H9 (cell line): ENCODE results near the gene CHD6. TPM values are rescaled to one million over a fixed set of nuclear protein-coding genes. Genes with fewer than 3 reads are reported as not detected.

ENCODE experiments used
- DNase-seq: peaks from one replicate; pipeline ENCODE4 v3.0.0-alpha.2; 2017
- H2AFZ ChIP-seq: one replicate; pipeline ENCODE4 v1.6.1; 2013; ENCODE audit warnings: mild to moderate bottlenecking, low read length, control low read depth, moderate library complexity
- H2AK5ac ChIP-seq: 2 replicates; pipeline ENCODE4 v1.6.1; 2013; ENCODE audit warnings: low read length, control low read depth, mixed read lengths; ENCODE audit not compliant: insufficient read length
- H2BK120ac ChIP-seq: one replicate; pipeline ENCODE4 v1.6.1; 2013; ENCODE audit warnings: low read depth, mild to moderate bottlenecking, low read length, control low read depth, inconsistent platforms; ENCODE audit not compliant: poor library complexity, severe bottlenecking
- H2BK12ac ChIP-seq: 2 replicates; pipeline ENCODE4 v1.6.1; 2013; ENCODE audit warnings: low read length, control low read depth, mixed read lengths, low read depth; ENCODE audit not compliant: insufficient read length
- H2BK15ac ChIP-seq: 2 replicates; pipeline ENCODE4 v1.6.1; 2013; ENCODE audit warnings: low read depth, low read length, control low read depth
- H2BK20ac ChIP-seq: one replicate; pipeline ENCODE4 v1.6.1; 2013; ENCODE audit warnings: low read depth, mild to moderate bottlenecking, low read length, control low read depth, inconsistent platforms; ENCODE audit not compliant: poor library complexity, severe bottlenecking
- H2BK5ac ChIP-seq: 2 replicates; pipeline ENCODE4 v1.6.1; 2013; ENCODE audit warnings: low read length, control low read depth, mixed read lengths; ENCODE audit not compliant: insufficient read length
- H3K14ac ChIP-seq: 2 replicates; pipeline ENCODE4 v1.6.1; 2013; ENCODE audit warnings: low read length, control low read depth; ENCODE audit not compliant: insufficient read depth
- H3K18ac ChIP-seq: 2 replicates; pipeline ENCODE4 v1.6.1; 2013; ENCODE audit warnings: low read depth, mild to moderate bottlenecking, mixed read lengths, low read length, control low read depth; ENCODE audit not compliant: insufficient read length
- H3K23ac ChIP-seq: 2 replicates; pipeline ENCODE4 v1.6.1; 2013; ENCODE audit warnings: low read length, control low read depth, mixed read lengths, low read depth; ENCODE audit not compliant: insufficient read length
- H3K23me2 ChIP-seq: 2 replicates; pipeline ENCODE4 v1.6.1; 2013; ENCODE audit warnings: low read depth, mild to moderate bottlenecking, mixed read lengths, low read length, control low read depth; ENCODE audit not compliant: insufficient read length, poor library complexity, severe bottlenecking
- H3K27ac ChIP-seq: 2 replicates; pipeline ENCODE4 v1.5.1; 2013; ENCODE audit warnings: low read length, control low read depth, mixed read lengths, low read depth; ENCODE audit not compliant: insufficient read length
- H3K27me3 ChIP-seq: 2 replicates; pipeline ENCODE4 v1.6.1; 2013; ENCODE audit warnings: low read length, control low read depth, inconsistent platforms; ENCODE audit not compliant: insufficient read depth
- H3K4ac ChIP-seq: 2 replicates; pipeline ENCODE4 v1.6.1; 2013; ENCODE audit warnings: low read depth, mild to moderate bottlenecking, control low read depth, inconsistent platforms, low read length, moderate library complexity
- H3K4me1 ChIP-seq: 2 replicates; pipeline ENCODE4 v1.6.1; 2013; ENCODE audit warnings: low read length, control low read depth, inconsistent platforms; ENCODE audit not compliant: insufficient read depth
- H3K4me2 ChIP-seq: 2 replicates; pipeline ENCODE4 v1.6.1; 2013; ENCODE audit warnings: low read length, control low read depth, mixed read lengths; ENCODE audit not compliant: insufficient read length, insufficient read depth
- H3K56ac ChIP-seq: 2 replicates; pipeline ENCODE4 v1.6.1; 2013; ENCODE audit warnings: low read depth, mild to moderate bottlenecking, mixed read lengths, low read length, control low read depth; ENCODE audit not compliant: insufficient read length
- H3K79me1 ChIP-seq: 2 replicates; pipeline ENCODE4 v1.6.1; 2013; ENCODE audit warnings: low read depth, mild to moderate bottlenecking, moderate library complexity, low read length, control low read depth, inconsistent platforms; ENCODE audit not compliant: insufficient read depth, poor library complexity, severe bottlenecking
- H3K79me2 ChIP-seq: 2 replicates; pipeline ENCODE4 v1.6.1; 2013; ENCODE audit warnings: low read length, control low read depth, inconsistent platforms; ENCODE audit not compliant: insufficient read depth
- H3K9ac ChIP-seq: 2 replicates; pipeline ENCODE4 v1.6.1; 2013; ENCODE audit warnings: low read length, control low read depth, mixed read lengths; ENCODE audit not compliant: insufficient read length; ENCODE audit errors: extremely low read depth
- H3K9me3 ChIP-seq: one replicate; pipeline ENCODE4 v1.6.1; 2013; ENCODE audit warnings: low read depth, low read length, inconsistent platforms; ENCODE audit not compliant: control insufficient read depth
- H3T11ph ChIP-seq: one replicate; pipeline ENCODE4 v1.6.1; 2013; ENCODE audit warnings: mild to moderate bottlenecking, low read length, control low read depth, inconsistent platforms
- H4K20me1 ChIP-seq: one replicate; pipeline ENCODE4 v1.6.1; 2013; ENCODE audit not compliant: control insufficient read depth, insufficient read length, insufficient read depth
- H4K5ac ChIP-seq: 2 replicates; pipeline ENCODE4 v1.6.1; 2013; ENCODE audit warnings: low read depth, mild to moderate bottlenecking, mixed read lengths, low read length, control low read depth; ENCODE audit not compliant: insufficient read length
- H4K8ac ChIP-seq: replicated peaks from 2 replicates; pipeline ENCODE4 v1.6.1; 2013; ENCODE audit warnings: low read length, control low read depth, mixed read lengths, low read depth; ENCODE audit not compliant: insufficient read length
- H4K91ac ChIP-seq: 2 replicates; pipeline ENCODE4 v1.6.1; 2013; ENCODE audit warnings: low read depth, mild to moderate bottlenecking, moderate library complexity, mixed read lengths, low read length, control low read depth; ENCODE audit not compliant: insufficient read length
- H3K27ac Mint-ChIP-seq, 3 experiments: 2 replicates in 2 of 3; 3 replicates in 1 of 3; pipeline ENCODE4 v1.8.0; 2020 to 2021; ENCODE audit warnings: mixed read lengths in 3 of 3, mild to moderate bottlenecking in 1 of 3, moderate library complexity in 1 of 3
- H3K27me3 Mint-ChIP-seq: 2 replicates; pipeline ENCODE4 v1.8.0; 2021; ENCODE audit warnings: low read depth, mild to moderate bottlenecking, moderate library complexity, mixed read lengths
- H3K36me3 Mint-ChIP-seq, 3 experiments: 2 replicates in 2 of 3; 3 replicates in 1 of 3; pipeline ENCODE4 v1.8.0; 2020 to 2021; ENCODE audit warnings: low read depth in 3 of 3, mixed read lengths in 3 of 3; ENCODE audit not compliant: insufficient read depth in 1 of 3
- H3K4me1 Mint-ChIP-seq, 2 experiments: 2 replicates each; pipeline ENCODE4 v1.8.0; 2020; ENCODE audit warnings: mixed read lengths in 2 of 2
- H3K4me3 Mint-ChIP-seq, 2 experiments: 2 replicates in 1 of 2; 3 replicates in 1 of 2; pipeline ENCODE4 v1.8.0; 2020 to 2021; ENCODE audit warnings: mild to moderate bottlenecking in 2 of 2, mixed read lengths in 2 of 2, moderate library complexity in 1 of 2
- H3K9me3 Mint-ChIP-seq, 2 experiments: 2 replicates in 1 of 2; 3 replicates in 1 of 2; pipeline ENCODE4 v1.8.0; 2020; ENCODE audit warnings: mild to moderate bottlenecking in 2 of 2, mixed read lengths in 2 of 2, moderate library complexity in 1 of 2
- WGBS: extraction: QIAGEN DNeasy Blood & Tissue Kit; methylation state at CpG from one replicate; pipeline ENCODE4 v1.1.7; 2013; ENCODE audit warnings: missing lambda C conversion rate, low lambda C conversion rate, mixed read lengths; ENCODE audit not compliant: insufficient read length; ENCODE audit errors: extremely low coverage; 5-methylcytosine and 5-hydroxymethylcytosine counted together
- total RNA-seq: library from RNA; stranded (reverse); gene quantifications from 2 replicates; pipeline ENCODE4 v1.2.1, GENCODE V29; 2021
- TF ChIP-seq, protein P1 (sequence below): fragments of 200-600 bp; sonication (generic); conservative IDR thresholded peaks from 3 replicates; pipeline ENCODE4 v1.8.0; 2021; ENCODE audit warnings: antibody characterized with exemption, mild to moderate bottlenecking

CHD6 gene
- total RNA-seq, 1 experiment from 2014 or later: 51.5 TPM

DNA sequence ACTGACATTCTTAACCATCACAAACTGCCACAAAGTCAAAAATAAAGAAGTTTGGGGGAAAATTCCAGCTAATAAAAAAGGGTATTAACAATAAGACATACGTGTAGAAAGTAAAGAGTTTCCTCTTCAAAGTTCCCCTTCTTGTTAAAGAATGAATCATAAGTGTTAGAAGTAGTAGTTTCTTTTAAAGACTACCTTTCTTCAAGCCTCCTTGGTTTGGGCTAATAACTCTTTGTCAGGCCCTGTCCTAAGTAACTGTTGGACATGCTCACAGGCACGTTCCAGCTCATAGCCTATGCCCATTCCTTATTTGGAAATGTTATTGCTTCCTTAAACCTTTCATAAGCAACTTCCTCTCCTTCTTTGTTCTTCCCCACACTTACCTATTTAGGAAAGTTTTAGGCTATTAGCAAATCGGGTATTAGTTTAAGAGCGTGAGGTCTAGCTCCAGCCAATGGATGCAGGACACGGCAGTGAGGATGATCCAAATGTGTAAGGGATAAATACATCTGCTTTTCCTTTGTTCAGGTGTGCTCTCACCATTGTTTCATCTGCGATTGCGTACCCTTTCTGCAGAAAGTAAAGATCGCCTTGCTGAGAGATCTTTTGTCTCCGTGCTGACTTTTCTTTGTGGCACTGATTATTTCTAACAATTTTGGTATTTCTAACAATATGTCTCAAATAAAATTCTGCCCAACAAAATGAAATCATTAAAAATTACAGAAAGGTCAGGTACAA lies 64.9 kb downstream of the CHD6 start:
- no peak overlapping the region for H3K27ac ChIP-seq

More for the DNA sequence above, 64.9 kb downstream of the CHD6 start:
- Histone ChIP-seq H3K23ac (no peak overlapping the region), H3K9me3 (peaks cover 7% of the 10 kb centered on the region), H2AK5ac (no peak overlapping the region), H3K79me1 (peaks cover 9% of the 10 kb centered on the region), H4K5ac (no peak overlapping the region), H3K4ac (no peak overlapping the region), H2AFZ (no peak overlapping the region), H3K4me2 (no peak overlapping the region), H2BK5ac (no peak overlapping the region), H3K27me3 (no peaks in the 10 kb centered on the region), H3K18ac (no peak overlapping the region), H3K56ac (no peak overlapping the region), H3K23me2 (no peaks in the 10 kb centered on the region), H3K9ac (no peak overlapping the region), H2BK20ac (no peak overlapping the region), H4K91ac (no peak overlapping the region), H3K4me1 (no peaks in the 10 kb centered on the region), H2BK15ac (no peak overlapping the region), H2BK120ac (no peak overlapping the region), H3T11ph (no peak overlapping the region), H2BK12ac (no peak overlapping the region), H4K8ac (no peak overlapping the region), H3K14ac (no peak overlapping the region), H4K20me1 (no peaks in the 10 kb centered on the region), H3K79me2 (peaks cover 18% of the 10 kb centered on the region; the same call in 1 of the 2 replicates)
- no peak overlapping the region; a peak in 1 of 7 replicates for H3K27ac Mint-ChIP-seq
- DNase-seq: no peak
- peaks cover 7 to 16% of the 10 kb centered on the region in 2 experiments for H3K4me1 Mint-ChIP-seq
- TF ChIP-seq, protein P1, sequence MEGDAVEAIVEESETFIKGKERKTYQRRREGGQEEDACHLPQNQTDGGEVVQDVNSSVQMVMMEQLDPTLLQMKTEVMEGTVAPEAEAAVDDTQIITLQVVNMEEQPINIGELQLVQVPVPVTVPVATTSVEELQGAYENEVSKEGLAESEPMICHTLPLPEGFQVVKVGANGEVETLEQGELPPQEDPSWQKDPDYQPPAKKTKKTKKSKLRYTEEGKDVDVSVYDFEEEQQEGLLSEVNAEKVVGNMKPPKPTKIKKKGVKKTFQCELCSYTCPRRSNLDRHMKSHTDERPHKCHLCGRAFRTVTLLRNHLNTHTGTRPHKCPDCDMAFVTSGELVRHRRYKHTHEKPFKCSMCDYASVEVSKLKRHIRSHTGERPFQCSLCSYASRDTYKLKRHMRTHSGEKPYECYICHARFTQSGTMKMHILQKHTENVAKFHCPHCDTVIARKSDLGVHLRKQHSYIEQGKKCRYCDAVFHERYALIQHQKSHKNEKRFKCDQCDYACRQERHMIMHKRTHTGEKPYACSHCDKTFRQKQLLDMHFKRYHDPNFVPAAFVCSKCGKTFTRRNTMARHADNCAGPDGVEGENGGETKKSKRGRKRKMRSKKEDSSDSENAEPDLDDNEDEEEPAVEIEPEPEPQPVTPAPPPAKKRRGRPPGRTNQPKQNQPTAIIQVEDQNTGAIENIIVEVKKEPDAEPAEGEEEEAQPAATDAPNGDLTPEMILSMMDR: no peak
- H3K4me3 Mint-ChIP-seq: no peak overlapping the region
- H3K27me3 Mint-ChIP-seq: no peaks in the 10 kb centered on the region
- peaks cover 29 to 32% of the 10 kb centered on the region in 2 experiments for H3K9me3 Mint-ChIP-seq
- no CpG with 5 or more reads among the region's 9 CpGs for WGBS
- H3K36me3 Mint-ChIP-seq: peaks cover 44 to 58% (median 48%) of the 10 kb centered on the region in 3 experiments
